Right lobe of liver (tissue), 4 donors: ENCODE results near the gene AHNAK2.

Experiments used
- CTCF ChIP-seq, 4 donors: fragments of 200-600 bp in 3 of 4; fragments of 450-650 bp in 1 of 4; IDR thresholded peaks; one replicate each; pipeline versions ENCODE4 v1.5.1 to v1.8.0; 2016 to 2022; ENCODE audit warnings: antibody characterized with exemption in 4 of 4, mild to moderate bottlenecking in 2 of 4
- POLR2A ChIP-seq: fragments of 450-650 bp; IDR thresholded peaks from one replicate; pipeline ENCODE4 v1.6.1; 2017; ENCODE audit warnings: antibody characterized with exemption, mild to moderate bottlenecking
- donor health status: DM: no; HTN: no; CAD: no.
- donor health status: DM: no; HTN: no; CAD: no.
- donor health status: DM: no; HTN: yes; CAD: no.

- no peak for TF ChIP-seq POLR2A
- TF ChIP-seq CTCF (IDR thresholded peaks at IDR 0.05) = no peak
These were observed 20.6 kb upstream of the AHNAK2 start for GRCh38 chr14:104998801-104999200.
